OCI-LY1 (cell line): ENCODE results near the gene CHST11.

Experiments used
- CTCF ChIP-seq: fragments of 200-600 bp; sonication (generic), shearing (Covaris generic); IDR thresholded peaks from 2 replicates; pipeline ENCODE4 v1.5.1; 2017; ENCODE audit warnings: mild to moderate bottlenecking, antibody characterized with exemption, low read length, moderate library complexity, mixed read lengths
- EZH2 ChIP-seq: fragments of 200-600 bp; sonication (generic), shearing (Covaris generic); IDR thresholded peaks from 2 replicates; pipeline ENCODE4 v1.8.0; 2017; ENCODE audit warnings: borderline replicate concordance, mixed run types, mild to moderate bottlenecking, antibody characterized with exemption, low read length, moderate library complexity, mixed read lengths

GRCh38 chr12:104494793-104495158, 38.0 kb downstream of the CHST11 start:
- no peak for TF ChIP-seq CTCF
- TF ChIP-seq EZH2, result no peak
